H9 (cell line): ENCODE results near the gene ERRFI1. TPM values are rescaled to one million over a fixed set of nuclear protein-coding genes. Genes with fewer than 3 reads are reported as not detected.

Experiments used
- DNase-seq: peaks from one replicate; pipeline ENCODE4 v3.0.0-alpha.2; 2017
- H2AFZ ChIP-seq: one replicate; pipeline ENCODE4 v1.6.1; 2013; ENCODE audit warnings: mild to moderate bottlenecking, low read length, control low read depth, moderate library complexity
- H2AK5ac ChIP-seq: 2 replicates; pipeline ENCODE4 v1.6.1; 2013; ENCODE audit warnings: low read length, control low read depth, mixed read lengths; ENCODE audit not compliant: insufficient read length
- H2BK120ac ChIP-seq: one replicate; pipeline ENCODE4 v1.6.1; 2013; ENCODE audit warnings: low read depth, mild to moderate bottlenecking, low read length, control low read depth, inconsistent platforms; ENCODE audit not compliant: poor library complexity, severe bottlenecking
- H2BK12ac ChIP-seq: 2 replicates; pipeline ENCODE4 v1.6.1; 2013; ENCODE audit warnings: low read length, control low read depth, mixed read lengths, low read depth; ENCODE audit not compliant: insufficient read length
- H2BK15ac ChIP-seq: 2 replicates; pipeline ENCODE4 v1.6.1; 2013; ENCODE audit warnings: low read depth, low read length, control low read depth
- H2BK20ac ChIP-seq: one replicate; pipeline ENCODE4 v1.6.1; 2013; ENCODE audit warnings: low read depth, mild to moderate bottlenecking, low read length, control low read depth, inconsistent platforms; ENCODE audit not compliant: poor library complexity, severe bottlenecking
- H2BK5ac ChIP-seq: 2 replicates; pipeline ENCODE4 v1.6.1; 2013; ENCODE audit warnings: low read length, control low read depth, mixed read lengths; ENCODE audit not compliant: insufficient read length
- H3K14ac ChIP-seq: 2 replicates; pipeline ENCODE4 v1.6.1; 2013; ENCODE audit warnings: low read length, control low read depth; ENCODE audit not compliant: insufficient read depth
- H3K18ac ChIP-seq: 2 replicates; pipeline ENCODE4 v1.6.1; 2013; ENCODE audit warnings: low read depth, mild to moderate bottlenecking, mixed read lengths, low read length, control low read depth; ENCODE audit not compliant: insufficient read length
- H3K23ac ChIP-seq: 2 replicates; pipeline ENCODE4 v1.6.1; 2013; ENCODE audit warnings: low read length, control low read depth, mixed read lengths, low read depth; ENCODE audit not compliant: insufficient read length
- H3K23me2 ChIP-seq: 2 replicates; pipeline ENCODE4 v1.6.1; 2013; ENCODE audit warnings: low read depth, mild to moderate bottlenecking, mixed read lengths, low read length, control low read depth; ENCODE audit not compliant: insufficient read length, poor library complexity, severe bottlenecking
- H3K27ac ChIP-seq: 2 replicates; pipeline ENCODE4 v1.5.1; 2013; ENCODE audit warnings: low read length, control low read depth, mixed read lengths, low read depth; ENCODE audit not compliant: insufficient read length
- H3K27me3 ChIP-seq: 2 replicates; pipeline ENCODE4 v1.6.1; 2013; ENCODE audit warnings: low read length, control low read depth, inconsistent platforms; ENCODE audit not compliant: insufficient read depth
- H3K4ac ChIP-seq: 2 replicates; pipeline ENCODE4 v1.6.1; 2013; ENCODE audit warnings: low read depth, mild to moderate bottlenecking, control low read depth, inconsistent platforms, low read length, moderate library complexity
- H3K4me1 ChIP-seq: 2 replicates; pipeline ENCODE4 v1.6.1; 2013; ENCODE audit warnings: low read length, control low read depth, inconsistent platforms; ENCODE audit not compliant: insufficient read depth
- H3K4me2 ChIP-seq: 2 replicates; pipeline ENCODE4 v1.6.1; 2013; ENCODE audit warnings: low read length, control low read depth, mixed read lengths; ENCODE audit not compliant: insufficient read length, insufficient read depth
- H3K56ac ChIP-seq: 2 replicates; pipeline ENCODE4 v1.6.1; 2013; ENCODE audit warnings: low read depth, mild to moderate bottlenecking, mixed read lengths, low read length, control low read depth; ENCODE audit not compliant: insufficient read length
- H3K79me1 ChIP-seq: 2 replicates; pipeline ENCODE4 v1.6.1; 2013; ENCODE audit warnings: low read depth, mild to moderate bottlenecking, moderate library complexity, low read length, control low read depth, inconsistent platforms; ENCODE audit not compliant: insufficient read depth, poor library complexity, severe bottlenecking
- H3K79me2 ChIP-seq: 2 replicates; pipeline ENCODE4 v1.6.1; 2013; ENCODE audit warnings: low read length, control low read depth, inconsistent platforms; ENCODE audit not compliant: insufficient read depth
- H3K9ac ChIP-seq: 2 replicates; pipeline ENCODE4 v1.6.1; 2013; ENCODE audit warnings: low read length, control low read depth, mixed read lengths; ENCODE audit not compliant: insufficient read length; ENCODE audit errors: extremely low read depth
- H3K9me3 ChIP-seq: one replicate; pipeline ENCODE4 v1.6.1; 2013; ENCODE audit warnings: low read depth, low read length, inconsistent platforms; ENCODE audit not compliant: control insufficient read depth
- H3T11ph ChIP-seq: one replicate; pipeline ENCODE4 v1.6.1; 2013; ENCODE audit warnings: mild to moderate bottlenecking, low read length, control low read depth, inconsistent platforms
- H4K20me1 ChIP-seq: one replicate; pipeline ENCODE4 v1.6.1; 2013; ENCODE audit not compliant: control insufficient read depth, insufficient read length, insufficient read depth
- H4K5ac ChIP-seq: 2 replicates; pipeline ENCODE4 v1.6.1; 2013; ENCODE audit warnings: low read depth, mild to moderate bottlenecking, mixed read lengths, low read length, control low read depth; ENCODE audit not compliant: insufficient read length
- H4K8ac ChIP-seq: replicated peaks from 2 replicates; pipeline ENCODE4 v1.6.1; 2013; ENCODE audit warnings: low read length, control low read depth, mixed read lengths, low read depth; ENCODE audit not compliant: insufficient read length
- H4K91ac ChIP-seq: 2 replicates; pipeline ENCODE4 v1.6.1; 2013; ENCODE audit warnings: low read depth, mild to moderate bottlenecking, moderate library complexity, mixed read lengths, low read length, control low read depth; ENCODE audit not compliant: insufficient read length
- H3K27ac Mint-ChIP-seq, 3 experiments: 2 replicates in 2 of 3; 3 replicates in 1 of 3; pipeline ENCODE4 v1.8.0; 2020 to 2021; ENCODE audit warnings: mixed read lengths in 3 of 3, mild to moderate bottlenecking in 1 of 3, moderate library complexity in 1 of 3
- H3K27me3 Mint-ChIP-seq: 2 replicates; pipeline ENCODE4 v1.8.0; 2021; ENCODE audit warnings: low read depth, mild to moderate bottlenecking, moderate library complexity, mixed read lengths
- H3K36me3 Mint-ChIP-seq, 3 experiments: 2 replicates in 2 of 3; 3 replicates in 1 of 3; pipeline ENCODE4 v1.8.0; 2020 to 2021; ENCODE audit warnings: low read depth in 3 of 3, mixed read lengths in 3 of 3; ENCODE audit not compliant: insufficient read depth in 1 of 3
- H3K4me1 Mint-ChIP-seq, 2 experiments: 2 replicates each; pipeline ENCODE4 v1.8.0; 2020; ENCODE audit warnings: mixed read lengths in 2 of 2
- H3K4me3 Mint-ChIP-seq, 2 experiments: 2 replicates in 1 of 2; 3 replicates in 1 of 2; pipeline ENCODE4 v1.8.0; 2020 to 2021; ENCODE audit warnings: mild to moderate bottlenecking in 2 of 2, mixed read lengths in 2 of 2, moderate library complexity in 1 of 2
- H3K9me3 Mint-ChIP-seq, 2 experiments: 2 replicates in 1 of 2; 3 replicates in 1 of 2; pipeline ENCODE4 v1.8.0; 2020; ENCODE audit warnings: mild to moderate bottlenecking in 2 of 2, mixed read lengths in 2 of 2, moderate library complexity in 1 of 2
- WGBS: extraction: QIAGEN DNeasy Blood & Tissue Kit; methylation state at CpG from one replicate; pipeline ENCODE4 v1.1.7; 2013; ENCODE audit warnings: missing lambda C conversion rate, low lambda C conversion rate, mixed read lengths; ENCODE audit not compliant: insufficient read length; ENCODE audit errors: extremely low coverage; 5-methylcytosine and 5-hydroxymethylcytosine counted together
- total RNA-seq: library from RNA; stranded (reverse); gene quantifications from 2 replicates; pipeline ENCODE4 v1.2.1, GENCODE V29; 2021
- TF ChIP-seq, protein P1 (sequence below): fragments of 200-600 bp; sonication (generic); conservative IDR thresholded peaks from 3 replicates; pipeline ENCODE4 v1.8.0; 2021; ENCODE audit warnings: antibody characterized with exemption, mild to moderate bottlenecking

Gene ERRFI1
- total RNA-seq, 1 experiment from 2014 or later: 20.8 TPM

DNA sequence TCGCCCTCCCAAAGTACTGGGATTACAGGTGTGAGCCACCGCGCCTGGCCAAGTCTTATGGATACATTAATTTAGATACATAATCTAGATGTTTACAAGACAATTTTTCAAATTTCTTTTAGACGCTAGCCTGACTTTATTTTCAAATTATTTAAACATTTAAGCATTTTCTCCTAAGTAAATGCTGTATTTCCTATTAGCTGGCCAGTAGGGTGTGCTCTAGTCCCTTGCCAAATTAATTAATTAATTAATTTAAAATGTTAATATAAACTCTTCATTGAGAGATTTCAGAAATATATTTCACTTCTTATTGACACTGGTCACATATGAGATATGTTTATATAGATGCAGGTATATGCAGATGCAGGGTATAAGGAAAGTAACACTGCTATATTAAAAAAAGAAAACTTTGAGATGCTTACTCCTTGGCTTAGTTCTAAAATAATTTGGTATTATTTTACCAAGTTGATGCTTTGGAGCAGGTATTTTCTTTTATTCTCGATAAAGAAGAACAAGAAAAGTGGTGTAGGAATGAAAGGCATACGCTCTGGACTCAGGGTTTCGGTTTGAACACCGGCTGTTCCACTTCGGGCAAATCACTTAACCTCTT lies 5.2 kb upstream of the ERRFI1 start:
- Histone ChIP-seq H3K4me2 (no peak overlapping the region), H2AK5ac (no peak overlapping the region), H3K23me2 (peaks cover 5% of the 10 kb centered on the region), H2BK15ac (no peak overlapping the region), H4K8ac (no peak overlapping the region), H3K27ac (no peak overlapping the region), H4K91ac (no peak overlapping the region), H3K23ac (no peak overlapping the region), H3K56ac (no peak overlapping the region), H3K9ac (no peak overlapping the region), H2BK20ac (no peak overlapping the region), H3K9me3 (no peaks in the 10 kb centered on the region), H3T11ph (no peak overlapping the region), H3K27me3 (no peaks in the 10 kb centered on the region; the same call in 1 of the 2 replicates), H2BK5ac (no peak overlapping the region), H2BK12ac (no peak overlapping the region), H3K4me1 (peaks cover 3% of the 10 kb centered on the region; the same call in 1 of the 2 replicates), H3K79me2 (no peaks in the 10 kb centered on the region), H3K4ac (no peak overlapping the region), H3K14ac (no peak overlapping the region), H2AFZ (no peak overlapping the region), H3K79me1 (no peaks in the 10 kb centered on the region), H4K20me1 (no peaks in the 10 kb centered on the region), H2BK120ac (no peak overlapping the region), H3K18ac (no peak overlapping the region), H4K5ac (no peak overlapping the region)
- Mint-ChIP-seq H3K27ac (no peak overlapping the region), H3K9me3 (no peaks in the 10 kb centered on the region), H3K4me1 (peaks cover 18 to 24% of the 10 kb centered on the region in 2 experiments), H3K27me3 (peaks cover 9% of the 10 kb centered on the region), H3K36me3 (no peaks in the 10 kb centered on the region), H3K4me3 (no peak overlapping the region)
- TF ChIP-seq, protein P1, sequence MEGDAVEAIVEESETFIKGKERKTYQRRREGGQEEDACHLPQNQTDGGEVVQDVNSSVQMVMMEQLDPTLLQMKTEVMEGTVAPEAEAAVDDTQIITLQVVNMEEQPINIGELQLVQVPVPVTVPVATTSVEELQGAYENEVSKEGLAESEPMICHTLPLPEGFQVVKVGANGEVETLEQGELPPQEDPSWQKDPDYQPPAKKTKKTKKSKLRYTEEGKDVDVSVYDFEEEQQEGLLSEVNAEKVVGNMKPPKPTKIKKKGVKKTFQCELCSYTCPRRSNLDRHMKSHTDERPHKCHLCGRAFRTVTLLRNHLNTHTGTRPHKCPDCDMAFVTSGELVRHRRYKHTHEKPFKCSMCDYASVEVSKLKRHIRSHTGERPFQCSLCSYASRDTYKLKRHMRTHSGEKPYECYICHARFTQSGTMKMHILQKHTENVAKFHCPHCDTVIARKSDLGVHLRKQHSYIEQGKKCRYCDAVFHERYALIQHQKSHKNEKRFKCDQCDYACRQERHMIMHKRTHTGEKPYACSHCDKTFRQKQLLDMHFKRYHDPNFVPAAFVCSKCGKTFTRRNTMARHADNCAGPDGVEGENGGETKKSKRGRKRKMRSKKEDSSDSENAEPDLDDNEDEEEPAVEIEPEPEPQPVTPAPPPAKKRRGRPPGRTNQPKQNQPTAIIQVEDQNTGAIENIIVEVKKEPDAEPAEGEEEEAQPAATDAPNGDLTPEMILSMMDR: peak; percentile 86
- no peak for DNase-seq
- WGBS: no CpG with 5 or more reads among the region's 9 CpGs
